Osteoblast (primary cell): ENCODE measurements around the gene SND1. TPM values are rescaled to one million over a fixed set of nuclear protein-coding genes. Genes with fewer than 3 reads are reported as not detected.

Source experiments
- DNase-seq: peaks from one replicate; pipeline ENCODE4 v3.0.0; 2011; ENCODE audit warnings: low spot score, mixed read lengths; ENCODE audit not compliant: insufficient read length; ENCODE audit errors: missing footprints
- H2AFZ ChIP-seq: 2 replicates; pipeline ENCODE4 v1.6.0; 2011; ENCODE audit warnings: mild to moderate bottlenecking, low read length
- H3K27ac ChIP-seq: 2 replicates; pipeline ENCODE4 v1.5.1; 2011; ENCODE audit warnings: mild to moderate bottlenecking, low read depth, low read length, moderate library complexity
- H3K27me3 ChIP-seq: 2 replicates; pipeline ENCODE4 v1.6.0; 2012; ENCODE audit warnings: mild to moderate bottlenecking, control low read depth, inconsistent platforms, low read length, moderate library complexity; ENCODE audit not compliant: insufficient read depth
- H3K36me3 ChIP-seq: 2 replicates; pipeline ENCODE4 v1.5.1; 2011; ENCODE audit warnings: mild to moderate bottlenecking, low read length, control low read depth, moderate library complexity; ENCODE audit not compliant: insufficient read depth
- H3K4me1 ChIP-seq: 2 replicates; pipeline ENCODE4 v1.5.1; 2011; ENCODE audit warnings: mild to moderate bottlenecking, low read length, control low read depth, moderate library complexity; ENCODE audit not compliant: insufficient read depth
- H3K4me2 ChIP-seq: 2 replicates; pipeline ENCODE4 v1.6.0; 2011; ENCODE audit warnings: mild to moderate bottlenecking, low read length; ENCODE audit not compliant: insufficient read depth
- H3K4me3 ChIP-seq: fragments of 200-600 bp; sonication (generic); 3 replicates; pipeline ENCODE4 v1.5.1; 2012; ENCODE audit warnings: mild to moderate bottlenecking, low read length, inconsistent platforms; ENCODE audit not compliant: insufficient read depth
- H3K79me2 ChIP-seq: 2 replicates; pipeline ENCODE4 v1.6.0; 2012; ENCODE audit warnings: mild to moderate bottlenecking, low read length, control low read depth, inconsistent platforms; ENCODE audit not compliant: insufficient read depth
- H3K9me3 ChIP-seq: 2 replicates; pipeline ENCODE4 v1.5.1; 2011; ENCODE audit warnings: low read depth, low read length, control low read depth
- H4K20me1 ChIP-seq: 2 replicates; pipeline ENCODE4 v1.6.0; 2012; ENCODE audit warnings: mild to moderate bottlenecking, low read length, control low read depth; ENCODE audit not compliant: insufficient read depth
- total RNA-seq: library from RNA; depleted of rRNA; stranded (reverse); fragments of >200 nt; gene quantifications from 2 replicates; pipeline ENCODE4 v1.2.3, GENCODE V29; 2012
- TF ChIP-seq, protein P1 (sequence below): IDR thresholded peaks from 2 replicates; pipeline ENCODE4 v1.5.1; 2011; ENCODE audit warnings: mild to moderate bottlenecking, low read depth, low read length, moderate library complexity; ENCODE audit errors: extremely low read depth

SND1 gene
- total RNA-seq, 1 donor, result 257 TPM

DNA sequence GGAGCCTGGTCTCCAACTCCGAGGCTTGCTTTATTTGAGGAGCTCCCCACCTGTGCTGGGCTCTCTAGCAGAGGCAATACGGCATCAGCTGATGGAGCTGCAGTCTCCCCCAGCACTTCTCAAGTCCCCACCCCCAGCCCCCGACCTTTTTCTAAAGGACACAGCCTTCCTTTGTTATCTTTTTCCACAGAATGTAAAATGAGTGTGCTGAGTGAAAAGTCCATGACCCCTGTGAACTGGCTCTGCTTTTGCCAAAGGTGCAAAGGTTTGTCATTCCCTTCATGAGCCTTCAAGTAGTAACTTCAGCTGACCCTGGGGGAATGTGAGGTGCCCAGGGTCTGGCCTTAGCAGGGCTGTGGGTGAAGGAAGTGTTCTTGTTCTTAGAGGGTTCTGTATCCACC, 353.8 kb downstream of the SND1 start:
- TF ChIP-seq, protein P1, sequence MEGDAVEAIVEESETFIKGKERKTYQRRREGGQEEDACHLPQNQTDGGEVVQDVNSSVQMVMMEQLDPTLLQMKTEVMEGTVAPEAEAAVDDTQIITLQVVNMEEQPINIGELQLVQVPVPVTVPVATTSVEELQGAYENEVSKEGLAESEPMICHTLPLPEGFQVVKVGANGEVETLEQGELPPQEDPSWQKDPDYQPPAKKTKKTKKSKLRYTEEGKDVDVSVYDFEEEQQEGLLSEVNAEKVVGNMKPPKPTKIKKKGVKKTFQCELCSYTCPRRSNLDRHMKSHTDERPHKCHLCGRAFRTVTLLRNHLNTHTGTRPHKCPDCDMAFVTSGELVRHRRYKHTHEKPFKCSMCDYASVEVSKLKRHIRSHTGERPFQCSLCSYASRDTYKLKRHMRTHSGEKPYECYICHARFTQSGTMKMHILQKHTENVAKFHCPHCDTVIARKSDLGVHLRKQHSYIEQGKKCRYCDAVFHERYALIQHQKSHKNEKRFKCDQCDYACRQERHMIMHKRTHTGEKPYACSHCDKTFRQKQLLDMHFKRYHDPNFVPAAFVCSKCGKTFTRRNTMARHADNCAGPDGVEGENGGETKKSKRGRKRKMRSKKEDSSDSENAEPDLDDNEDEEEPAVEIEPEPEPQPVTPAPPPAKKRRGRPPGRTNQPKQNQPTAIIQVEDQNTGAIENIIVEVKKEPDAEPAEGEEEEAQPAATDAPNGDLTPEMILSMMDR, result no peak
- Histone ChIP-seq H3K27ac (no peak overlapping the region), H3K27me3 (no peaks in the 10 kb centered on the region), H4K20me1 (peaks cover 30% of the 10 kb centered on the region), H3K4me3 (no peak overlapping the region), H3K79me2 (peaks cover 7% of the 10 kb centered on the region), H3K9me3 (no peaks in the 10 kb centered on the region), H3K4me2 (no peak overlapping the region), H3K36me3 (peaks cover 3% of the 10 kb centered on the region), H2AFZ (no peak overlapping the region), H3K4me1 (no peaks in the 10 kb centered on the region)
- DNase-seq, result no peak

DNA sequence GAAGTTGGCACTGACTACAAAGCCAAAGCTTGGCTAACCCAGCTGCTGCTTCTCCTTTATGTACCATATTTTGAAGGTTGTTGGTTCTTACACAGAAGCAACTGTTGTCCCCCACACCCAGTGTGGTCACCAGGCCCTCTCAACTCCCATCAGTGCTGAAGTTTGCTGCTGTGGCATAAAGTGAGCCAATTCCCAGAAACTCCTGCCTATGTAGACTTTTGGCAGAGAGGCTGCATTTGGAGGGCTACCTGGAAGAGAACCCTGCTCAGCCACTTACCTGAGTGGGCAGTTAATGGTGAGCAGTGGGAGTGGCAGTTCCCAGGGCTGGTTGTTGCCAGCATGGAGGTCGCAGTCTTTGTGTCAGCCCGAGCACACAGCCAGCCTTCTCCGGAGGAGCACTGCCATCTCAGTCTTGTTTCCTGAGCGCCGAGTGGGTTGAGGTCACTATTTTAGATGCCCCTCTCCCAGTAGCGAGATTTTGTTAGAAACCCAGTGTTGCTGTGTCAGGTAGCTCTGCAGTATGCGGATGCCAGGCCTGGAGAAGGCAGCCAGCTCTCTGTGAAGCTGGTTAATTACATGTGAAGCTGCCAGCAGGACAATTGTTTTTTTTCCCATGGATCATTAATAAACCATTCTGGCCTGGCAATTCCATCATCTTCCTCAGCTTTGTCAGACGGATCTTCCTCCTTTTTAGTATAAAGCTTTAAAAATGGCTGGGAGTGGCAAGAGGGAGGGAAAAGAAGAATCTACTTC, 354.7 kb downstream of the SND1 start:
- no peak for DNase-seq
- no peaks in the 10 kb centered on the region for H3K27me3 ChIP-seq
- no peaks in the 10 kb centered on the region for H3K4me1 ChIP-seq
- no peak overlapping the region for H3K27ac ChIP-seq
- no peak overlapping the region for H2AFZ ChIP-seq
- H3K36me3 ChIP-seq, result peaks cover 3% of the 10 kb centered on the region
- H3K4me3 ChIP-seq, result no peak overlapping the region
- peaks cover 7% of the 10 kb centered on the region for H3K79me2 ChIP-seq
- TF ChIP-seq, protein P1, result no peak
- H4K20me1 ChIP-seq, result peaks cover 30% of the 10 kb centered on the region
- no peak overlapping the region for H3K4me2 ChIP-seq
- H3K9me3 ChIP-seq, result no peaks in the 10 kb centered on the region

DNA sequence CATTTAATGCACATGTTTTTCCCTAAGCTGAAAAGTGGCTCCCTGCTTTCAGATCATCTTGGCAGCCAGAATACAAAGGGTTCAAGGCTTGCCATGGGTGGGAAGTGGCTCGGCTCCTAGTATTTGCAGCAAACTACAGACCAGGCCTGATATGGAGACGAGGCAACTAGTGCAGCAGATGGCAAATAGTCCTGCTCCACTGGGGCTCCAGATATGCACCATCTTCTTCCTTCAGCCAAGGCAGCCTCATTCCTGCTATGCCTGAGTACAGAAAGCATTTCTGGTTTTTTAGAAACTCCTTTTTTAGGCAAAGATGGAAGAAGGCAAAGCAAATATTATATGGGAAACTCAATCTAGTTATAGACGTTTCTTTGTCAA, 355.3 kb downstream of the SND1 start:
- Histone ChIP-seq H3K9me3 (no peaks in the 10 kb centered on the region), H3K4me3 (no peak overlapping the region), H3K4me1 (no peaks in the 10 kb centered on the region), H4K20me1 (peaks cover 30% of the 10 kb centered on the region), H3K27ac (no peak overlapping the region), H3K4me2 (no peak overlapping the region), H2AFZ (no peak overlapping the region), H3K27me3 (no peaks in the 10 kb centered on the region), H3K79me2 (peaks cover 4% of the 10 kb centered on the region), H3K36me3 (no peaks in the 10 kb centered on the region)
- no peak for DNase-seq
- TF ChIP-seq, protein P1, result no peak

DNA sequence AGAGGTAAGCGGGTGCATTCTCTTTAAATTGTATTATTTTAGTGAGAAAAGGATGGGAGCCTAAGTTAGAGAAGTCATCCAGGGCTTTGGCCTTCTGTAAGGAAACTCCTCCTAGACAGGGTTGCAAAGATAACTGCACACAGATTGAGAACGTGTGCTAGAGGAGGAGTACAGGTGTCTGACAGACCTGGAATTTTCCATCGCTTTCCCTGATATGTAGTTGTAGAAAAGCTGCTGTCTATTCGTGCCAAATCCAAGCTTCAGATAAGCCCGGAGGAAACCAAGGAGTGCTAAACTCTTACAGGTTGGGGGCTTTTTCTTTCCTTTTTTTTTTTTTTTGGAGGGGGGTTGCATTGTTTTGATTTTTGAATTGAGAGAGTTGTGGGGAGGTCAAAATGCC, 356.1 kb downstream of the SND1 start:
- Histone ChIP-seq H4K20me1 (peaks cover 30% of the 10 kb centered on the region), H3K9me3 (no peaks in the 10 kb centered on the region)
- TF ChIP-seq, protein P1, result no peak

More for the DNA sequence above, 356.1 kb downstream of the SND1 start:
- H3K27me3 ChIP-seq, result no peaks in the 10 kb centered on the region
- H3K36me3 ChIP-seq, result no peaks in the 10 kb centered on the region
- no peak overlapping the region for H3K27ac ChIP-seq
- no peak overlapping the region for H3K4me2 ChIP-seq
- no peak overlapping the region for H3K4me3 ChIP-seq
- peaks cover 4% of the 10 kb centered on the region for H3K79me2 ChIP-seq
- H2AFZ ChIP-seq, result no peak overlapping the region
- DNase-seq, result no peak
- H3K4me1 ChIP-seq, result no peaks in the 10 kb centered on the region
